Measurements from ENCODE around the gene RBM25.

RBM25 gene

DNA sequence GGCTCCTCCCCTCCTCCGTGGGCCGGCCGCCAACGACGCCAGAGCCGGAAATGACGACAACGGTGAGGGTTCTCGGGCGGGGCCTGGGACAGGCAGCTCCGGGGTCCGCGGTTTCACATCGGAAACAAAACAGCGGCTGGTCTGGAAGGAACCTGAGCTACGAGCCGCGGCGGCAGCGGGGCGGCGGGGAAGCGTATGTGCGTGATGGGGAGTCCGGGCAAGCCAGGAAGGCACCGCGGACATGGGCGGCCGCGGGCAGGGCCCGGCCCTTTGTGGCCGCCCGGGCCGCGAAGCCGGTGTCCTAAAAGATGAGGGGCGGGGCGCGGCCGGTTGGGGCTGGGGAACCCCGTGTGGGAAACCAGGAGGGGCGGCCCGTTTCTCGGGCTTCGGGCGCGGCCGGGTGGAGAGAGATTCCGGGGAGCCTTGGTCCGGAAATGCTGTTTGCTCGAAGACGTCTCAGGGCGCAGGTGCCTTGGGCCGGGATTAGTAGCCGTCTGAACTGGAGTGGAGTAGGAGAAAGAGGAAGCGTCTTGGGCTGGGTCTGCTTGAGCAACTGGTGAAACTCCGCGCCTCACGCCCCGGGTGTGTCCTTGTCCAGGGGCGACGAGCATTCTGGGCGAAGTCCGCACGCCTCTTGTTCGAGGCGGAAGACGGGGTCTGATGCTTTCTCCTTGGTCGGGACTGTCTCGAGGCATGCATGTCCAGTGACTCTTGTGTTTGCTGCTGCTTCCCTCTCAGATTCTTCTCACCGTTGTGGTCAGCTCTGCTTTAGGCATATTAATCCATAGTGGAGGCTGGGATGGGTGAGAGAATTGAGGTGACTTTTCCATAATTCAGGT, 78.3 kb downstream of the RBM25 start, which contains the start of gene PSEN1:
PSEN1 (plus strand) TSS at position 121 of the 839 bp plus-strand sequence. CDS start 11,513 bp downstream, outside the sequence.
- DNase-seq (ENCODE audit: insufficient read length, low spot score) (peak; percentile 94), FAIRE-seq (peak; percentile 93)
- TF ChIP-seq SPI1 (IDR thresholded peaks at IDR 0.05; ENCODE audit: low read depth, low read length) (peak; percentile 80), POU2F2 (IDR thresholded peaks at IDR 0.05; ENCODE audit: low read depth, low read length) (0 out of 2 replicates have a peak, but pooled peaks have one; percentile 11), POLR2A (IDR thresholded peaks at IDR 0.05; ENCODE audit: low read depth, low read length) (peak; percentile 76), TAF1 (IDR thresholded peaks at IDR 0.05; ENCODE audit: low read depth, low read length) (peak; percentile 62), POLR2AphosphoS5 (IDR thresholded peaks at IDR 0.05; ENCODE audit: low read depth, low read length) (peak; percentile 75), PAX5 (IDR thresholded peaks at IDR 0.05; ENCODE audit: insufficient read depth, low read length, severe bottlenecking) (no peak)

DNA sequence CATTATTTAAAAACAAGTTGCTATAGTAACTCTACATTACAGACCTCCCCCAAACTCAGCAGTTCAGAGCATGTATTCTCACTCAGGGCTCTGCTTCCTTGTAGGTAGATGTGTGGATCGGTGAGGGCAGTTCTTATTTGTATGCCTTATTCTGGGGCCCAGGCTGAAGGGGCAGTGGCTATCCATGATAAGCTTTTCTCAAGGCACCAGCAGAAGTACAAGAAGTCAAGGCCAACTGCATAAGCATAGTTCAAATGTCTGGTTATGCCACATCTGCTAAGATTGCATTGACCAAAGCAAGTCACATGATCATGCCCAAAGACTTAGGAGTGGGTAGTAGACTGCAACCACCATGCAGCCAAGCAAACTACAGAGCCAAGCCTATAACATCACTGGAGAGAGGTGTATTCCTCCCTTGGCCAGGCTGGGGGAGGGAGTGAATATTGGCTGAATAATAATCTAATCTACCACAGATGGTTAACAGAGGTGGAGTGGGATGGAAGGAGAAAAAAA, 82.5 kb downstream of the RBM25 start:
- FAIRE-seq, result peak; percentile 59
- TF ChIP-seq POLR2AphosphoS5 (IDR thresholded peaks at IDR 0.05; ENCODE audit: low read depth, low read length) (no peak), TAF1 (IDR thresholded peaks at IDR 0.05; ENCODE audit: low read depth, low read length) (no peak)
- no peak for DNase-seq (ENCODE audit: insufficient read length, low spot score)

DNA sequence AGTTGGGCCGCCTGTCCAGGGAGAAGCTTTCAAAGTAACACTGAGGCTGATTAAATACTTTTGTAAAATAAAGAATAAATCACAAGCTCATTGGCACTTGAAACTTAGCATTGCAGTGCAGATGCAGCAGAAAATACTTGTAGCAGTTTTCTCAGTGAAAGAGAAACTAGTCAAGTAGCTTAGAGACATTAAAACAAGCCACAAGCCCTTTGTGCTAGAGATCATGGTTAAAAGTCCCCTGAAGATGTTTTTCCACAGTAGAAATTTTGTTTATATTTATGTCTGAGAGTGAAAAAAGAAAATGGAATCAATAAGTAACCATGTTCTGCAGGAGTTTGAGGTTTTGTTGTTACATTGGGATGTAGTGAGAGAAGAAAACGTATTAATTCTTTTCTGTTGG, 83.9 kb downstream of the RBM25 start:
- FAIRE-seq (no peak), DNase-seq (ENCODE audit: insufficient read length, low spot score) (no peak)
- no peak for TF ChIP-seq TAF1 (IDR thresholded peaks at IDR 0.05; ENCODE audit: low read depth, low read length)
- TF ChIP-seq POLR2A (IDR thresholded peaks at IDR 0.05; ENCODE audit: low read depth, low read length), result no peak
- TF ChIP-seq SPI1 (IDR thresholded peaks at IDR 0.05; ENCODE audit: low read depth, low read length), result no peak

DNA sequence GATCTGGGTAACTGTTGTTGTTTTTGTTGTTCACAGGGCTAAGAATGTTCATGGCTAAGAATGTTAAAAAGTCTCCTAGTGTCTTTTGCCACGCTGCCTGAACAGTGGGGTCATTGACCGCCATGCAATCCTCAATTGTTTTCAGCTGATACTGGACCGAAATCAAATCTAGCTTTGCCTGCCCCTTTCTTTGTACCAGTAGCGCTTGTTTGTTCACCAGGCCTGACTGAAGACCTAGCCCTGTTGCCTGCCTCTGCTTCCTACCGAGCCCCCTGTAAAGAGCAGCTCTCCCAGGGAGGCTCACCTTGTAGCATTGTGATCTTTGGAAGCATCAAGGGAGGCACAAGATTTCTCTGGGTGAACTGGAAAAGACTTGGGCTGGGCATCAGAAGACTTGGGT, 84.7 kb downstream of the RBM25 start:
- FAIRE-seq, result peak; percentile 5
- no peak for DNase-seq (ENCODE audit: insufficient read length, low spot score)
- no peak for TF ChIP-seq POLR2A (IDR thresholded peaks at IDR 0.05; ENCODE audit: low read depth, low read length)
- no peak for TF ChIP-seq PAX5 (IDR thresholded peaks at IDR 0.05; ENCODE audit: insufficient read depth, low read length, severe bottlenecking)
- TF ChIP-seq POU2F2 (IDR thresholded peaks at IDR 0.05; ENCODE audit: low read depth, low read length), result no peak
- no peak for TF ChIP-seq TAF1 (IDR thresholded peaks at IDR 0.05; ENCODE audit: low read depth, low read length)
- no peak for TF ChIP-seq SPI1 (IDR thresholded peaks at IDR 0.05; ENCODE audit: low read depth, low read length)
- no peak for TF ChIP-seq POLR2AphosphoS5 (IDR thresholded peaks at IDR 0.05; ENCODE audit: low read depth, low read length)

DNA sequence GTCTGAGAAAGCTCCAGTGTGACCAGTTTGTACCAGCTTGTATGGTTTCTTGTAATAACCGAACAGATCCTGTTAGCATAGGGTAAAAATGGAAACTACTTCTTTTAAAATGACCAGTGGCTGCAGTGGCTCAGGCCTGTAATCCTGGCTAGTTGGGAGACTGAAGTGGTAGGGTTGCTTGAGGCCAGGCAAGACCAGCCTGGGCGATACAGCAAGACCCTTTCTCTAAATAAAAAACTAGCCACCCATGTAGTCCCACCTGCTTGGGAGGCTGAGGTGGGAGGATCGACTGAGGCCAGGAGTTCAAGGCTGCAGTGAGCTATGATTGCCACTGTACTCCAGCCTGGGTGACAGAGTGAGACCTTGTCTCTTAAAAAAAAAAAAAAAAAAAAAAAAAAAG, 85.3 kb downstream of the RBM25 start:
- TF ChIP-seq POU2F2 (IDR thresholded peaks at IDR 0.05; ENCODE audit: low read depth, low read length) (no peak), TAF1 (IDR thresholded peaks at IDR 0.05; ENCODE audit: low read depth, low read length) (no peak), POLR2A (IDR thresholded peaks at IDR 0.05; ENCODE audit: low read depth, low read length) (no peak), POLR2AphosphoS5 (IDR thresholded peaks at IDR 0.05; ENCODE audit: low read depth, low read length) (no peak), PAX5 (IDR thresholded peaks at IDR 0.05; ENCODE audit: insufficient read depth, low read length, severe bottlenecking) (no peak), SPI1 (IDR thresholded peaks at IDR 0.05; ENCODE audit: low read depth, low read length) (no peak)
- FAIRE-seq, result no peak
- no peak for DNase-seq (ENCODE audit: insufficient read length, low spot score)

DNA sequence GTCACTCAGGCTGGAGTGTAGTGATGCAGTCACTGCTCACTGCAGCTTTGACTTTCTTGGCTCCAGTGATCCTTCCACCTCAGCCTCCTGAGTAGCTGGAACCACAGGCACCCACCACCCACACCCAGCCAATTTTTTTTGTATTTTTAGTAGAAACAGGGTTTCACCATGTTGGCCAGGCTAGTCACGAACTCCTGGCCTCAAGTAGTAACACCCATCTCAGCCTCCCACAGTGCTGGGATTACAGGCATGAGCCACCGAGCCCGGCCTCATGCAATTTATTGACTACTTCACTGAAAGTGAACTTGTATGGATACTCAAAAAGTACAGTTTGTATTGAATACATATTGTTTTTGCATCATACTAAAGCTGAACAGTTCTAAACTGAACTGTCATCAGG, 87.0 kb downstream of the RBM25 start:
- DNase-seq (ENCODE audit: insufficient read length, low spot score), result no peak
- no peak for TF ChIP-seq POLR2AphosphoS5 (IDR thresholded peaks at IDR 0.05; ENCODE audit: low read depth, low read length)
- no peak for TF ChIP-seq SPI1 (IDR thresholded peaks at IDR 0.05; ENCODE audit: low read depth, low read length)
- no peak for TF ChIP-seq PAX5 (IDR thresholded peaks at IDR 0.05; ENCODE audit: insufficient read depth, low read length, severe bottlenecking)
- TF ChIP-seq POLR2A (IDR thresholded peaks at IDR 0.05; ENCODE audit: low read depth, low read length), result no peak
- no peak for TF ChIP-seq POU2F2 (IDR thresholded peaks at IDR 0.05; ENCODE audit: low read depth, low read length)
- FAIRE-seq, result no peak

DNA sequence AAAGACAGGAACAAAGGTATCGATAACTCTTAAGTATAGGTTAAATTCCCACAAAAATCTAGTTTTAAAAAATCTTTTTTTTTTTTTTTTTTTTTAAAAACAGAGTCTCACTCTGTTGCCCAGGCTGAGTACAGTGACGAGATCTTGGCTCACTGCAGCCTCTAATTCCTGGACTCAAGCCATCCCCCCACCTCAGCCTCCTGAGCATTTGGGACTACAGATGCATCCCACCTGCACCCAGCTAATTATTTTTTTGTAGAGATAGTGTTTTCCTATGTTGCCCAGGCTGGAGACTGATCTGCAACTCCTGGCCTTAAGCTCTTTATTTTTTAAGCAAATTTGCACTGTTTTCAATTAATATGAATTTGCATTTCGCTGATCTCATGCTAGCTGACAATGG, 87.8 kb downstream of the RBM25 start:
- no peak for DNase-seq (ENCODE audit: insufficient read length, low spot score)
- no peak for FAIRE-seq
- TF ChIP-seq TAF1 (IDR thresholded peaks at IDR 0.05; ENCODE audit: low read depth, low read length), result no peak
- no peak for TF ChIP-seq PAX5 (IDR thresholded peaks at IDR 0.05; ENCODE audit: insufficient read depth, low read length, severe bottlenecking)
- TF ChIP-seq SPI1 (IDR thresholded peaks at IDR 0.05; ENCODE audit: low read depth, low read length), result no peak
- no peak for TF ChIP-seq POU2F2 (IDR thresholded peaks at IDR 0.05; ENCODE audit: low read depth, low read length)
- TF ChIP-seq POLR2A (IDR thresholded peaks at IDR 0.05; ENCODE audit: low read depth, low read length), result no peak
- no peak for TF ChIP-seq POLR2AphosphoS5 (IDR thresholded peaks at IDR 0.05; ENCODE audit: low read depth, low read length)

DNA sequence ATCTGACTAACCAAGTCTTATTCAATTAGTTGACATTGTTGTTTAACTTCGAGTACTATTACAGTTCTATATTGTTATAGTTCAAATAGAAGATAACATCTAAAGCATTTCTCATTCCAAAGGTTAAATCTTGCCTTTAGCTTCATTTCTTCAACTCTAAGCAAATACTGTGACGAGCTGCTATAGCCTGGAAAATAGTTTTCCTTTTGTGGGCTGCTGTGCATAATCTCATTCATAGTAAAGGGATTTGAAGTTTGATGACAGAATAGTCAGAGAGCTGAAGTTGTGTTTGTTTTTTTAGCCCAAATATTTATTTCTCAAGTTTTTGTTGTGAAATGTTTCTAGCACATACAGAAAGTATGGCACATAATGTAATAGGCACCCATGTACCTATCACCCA, 91.4 kb downstream of the RBM25 start:
- no peak for FAIRE-seq
- no peak for DNase-seq (ENCODE audit: insufficient read length, low spot score)
- no peak for TF ChIP-seq POU2F2 (IDR thresholded peaks at IDR 0.05; ENCODE audit: low read depth, low read length)
- TF ChIP-seq PAX5 (IDR thresholded peaks at IDR 0.05; ENCODE audit: insufficient read depth, low read length, severe bottlenecking), result no peak
- no peak for TF ChIP-seq SPI1 (IDR thresholded peaks at IDR 0.05; ENCODE audit: low read depth, low read length)
- TF ChIP-seq POLR2AphosphoS5 (IDR thresholded peaks at IDR 0.05; ENCODE audit: low read depth, low read length), result no peak
- no peak for TF ChIP-seq TAF1 (IDR thresholded peaks at IDR 0.05; ENCODE audit: low read depth, low read length)
- no peak for TF ChIP-seq POLR2A (IDR thresholded peaks at IDR 0.05; ENCODE audit: low read depth, low read length)

DNA sequence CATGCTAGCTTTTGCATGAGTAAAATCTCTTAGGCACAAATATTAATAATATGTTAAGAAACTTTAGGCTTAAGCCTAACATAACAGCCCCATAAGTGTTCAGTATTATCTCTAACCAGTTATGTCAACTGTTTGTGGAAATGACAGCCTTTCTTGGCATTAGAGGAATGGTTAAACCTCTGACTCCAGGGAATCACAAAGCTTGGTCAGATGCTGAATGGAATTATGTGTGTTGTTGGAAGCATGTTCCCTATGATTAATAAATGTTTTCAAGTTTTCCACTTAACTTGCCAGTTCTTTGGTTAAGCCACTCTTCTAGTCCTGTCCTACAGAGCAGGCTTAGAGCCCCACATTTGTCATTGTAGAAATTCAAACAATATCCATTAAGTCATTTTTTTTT, 94.9 kb downstream of the RBM25 start:
- FAIRE-seq (no peak), DNase-seq (ENCODE audit: insufficient read length, low spot score) (no peak)
- no peak for TF ChIP-seq POLR2AphosphoS5 (IDR thresholded peaks at IDR 0.05; ENCODE audit: low read depth, low read length)
- no peak for TF ChIP-seq SPI1 (IDR thresholded peaks at IDR 0.05; ENCODE audit: low read depth, low read length)
- TF ChIP-seq PAX5 (IDR thresholded peaks at IDR 0.05; ENCODE audit: insufficient read depth, low read length, severe bottlenecking), result no peak
- no peak for TF ChIP-seq POLR2A (IDR thresholded peaks at IDR 0.05; ENCODE audit: low read depth, low read length)
- no peak for TF ChIP-seq TAF1 (IDR thresholded peaks at IDR 0.05; ENCODE audit: low read depth, low read length)
- no peak for TF ChIP-seq POU2F2 (IDR thresholded peaks at IDR 0.05; ENCODE audit: low read depth, low read length)

DNA sequence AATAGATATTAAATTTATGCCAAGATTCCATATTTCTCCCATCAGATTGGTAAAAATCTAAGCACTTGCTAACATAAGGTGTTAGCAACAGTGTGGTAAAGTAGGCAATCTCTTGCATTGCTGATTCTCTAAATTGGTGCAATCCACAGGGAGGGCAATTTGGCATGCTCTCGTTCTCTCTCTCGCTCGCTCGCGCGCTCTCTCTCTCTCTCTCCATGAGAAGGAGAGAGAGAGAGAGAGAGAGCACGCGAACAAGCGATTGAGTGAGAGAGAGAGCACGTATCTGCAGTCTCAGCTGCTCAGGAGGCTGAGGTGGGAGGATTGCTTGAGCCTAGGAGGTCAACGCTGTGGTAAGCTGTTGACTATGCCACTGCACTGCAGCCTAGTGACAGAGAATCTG, 103.9 kb downstream of the RBM25 start:
- TF ChIP-seq POLR2AphosphoS5 (IDR thresholded peaks at IDR 0.05; ENCODE audit: low read depth, low read length) (no peak), POU2F2 (IDR thresholded peaks at IDR 0.05; ENCODE audit: low read depth, low read length) (no peak), TAF1 (IDR thresholded peaks at IDR 0.05; ENCODE audit: low read depth, low read length) (no peak), POLR2A (IDR thresholded peaks at IDR 0.05; ENCODE audit: low read depth, low read length) (no peak), PAX5 (IDR thresholded peaks at IDR 0.05; ENCODE audit: insufficient read depth, low read length, severe bottlenecking) (no peak), SPI1 (IDR thresholded peaks at IDR 0.05; ENCODE audit: low read depth, low read length) (no peak)
- DNase-seq (ENCODE audit: insufficient read length, low spot score) (no peak), FAIRE-seq (no peak)

Data from GM12891 (cell line).